Dermis microvascular lymphatic vessel endothelial cell (primary cell): ENCODE data around the gene TMEM123. TPM values are rescaled to one million over a fixed set of nuclear protein-coding genes. Genes with fewer than 3 reads are reported as not detected.

ENCODE experiments used
- DNase-seq, 2 donors: peaks; one replicate each; pipeline versions ENCODE4 v3.0.0 to v3.0.0-alpha.2; 2010; ENCODE audit warnings: low read depth in 2 of 2
- total RNA-seq: library from RNA; depleted of rRNA; stranded (reverse); fragments of >200 nt; gene quantifications from 2 replicates; pipeline ENCODE4 v1.2.1, GENCODE V29; 2014

Gene TMEM123
- total RNA-seq, 1 donor from 2014 or later: 152 TPM

GRCh38 chr11:102472127-102472526 is 19.6 kb upstream of the TMEM123 start:
- no peak for DNase-seq

- no peak for DNase-seq
These were observed 18.9 kb upstream of the TMEM123 start for GRCh38 chr11:102471474-102471873.

GRCh38 chr11:102470251-102470650 is 17.7 kb upstream of the TMEM123 start:
- no peak for DNase-seq

GRCh38 chr11:102469196-102469821 is 16.7 kb upstream of the TMEM123 start:
- DNase-seq: peak in 1 of 2 donors; percentile 87

GRCh38 chr11:102468616-102469195 is 16.1 kb upstream of the TMEM123 start:
- DNase-seq: no peak

GRCh38 chr11:102467853-102468580 is 15.5 kb upstream of the TMEM123 start:
- no peak for DNase-seq

GRCh38 chr11:102467080-102467708 is 14.6 kb upstream of the TMEM123 start:
- no peak for DNase-seq

- no peak for DNase-seq
These were observed 13.1 kb upstream of the TMEM123 start for GRCh38 chr11:102465696-102466095.

- no peak for DNase-seq
These were observed 12.4 kb upstream of the TMEM123 start for GRCh38 chr11:102464859-102465500.

- DNase-seq: no peak
These were observed 11.5 kb upstream of the TMEM123 start for GRCh38 chr11:102464037-102464436.

GRCh38 chr11:102462610-102463009 is 10.0 kb upstream of the TMEM123 start:
- no peak for DNase-seq

- DNase-seq: no peak
These were observed 6.8 kb upstream of the TMEM123 start for GRCh38 chr11:102459393-102459792.

GRCh38 chr11:102458548-102458947 is 6.0 kb upstream of the TMEM123 start:
- DNase-seq: no peak

- DNase-seq: peak in 1 of 2 donors; percentile 77
These were observed 5.3 kb upstream of the TMEM123 start for GRCh38 chr11:102457865-102458264.

GRCh38 chr11:102457056-102457677 is 4.6 kb upstream of the TMEM123 start:
- DNase-seq: no peak

- no peak for DNase-seq
These were observed 3.8 kb upstream of the TMEM123 start for GRCh38 chr11:102456381-102456780.

- no peak for DNase-seq
These were observed 1.4 kb upstream of the TMEM123 start for GRCh38 chr11:102453921-102454320.

- DNase-seq: peak in 1 of 2 donors; percentile 37
These were observed 734 bp upstream of the TMEM123 start for GRCh38 chr11:102453302-102453695.

GRCh38 chr11:102451681-102452460 is 694 bp downstream of the TMEM123 start:
- DNase-seq: peak; percentile 40 to 66

- no peak for DNase-seq
These were observed 1.4 kb downstream of the TMEM123 start for GRCh38 chr11:102451041-102451680.
